ENCODE measurements around the gene SLC22A17.

DNA sequence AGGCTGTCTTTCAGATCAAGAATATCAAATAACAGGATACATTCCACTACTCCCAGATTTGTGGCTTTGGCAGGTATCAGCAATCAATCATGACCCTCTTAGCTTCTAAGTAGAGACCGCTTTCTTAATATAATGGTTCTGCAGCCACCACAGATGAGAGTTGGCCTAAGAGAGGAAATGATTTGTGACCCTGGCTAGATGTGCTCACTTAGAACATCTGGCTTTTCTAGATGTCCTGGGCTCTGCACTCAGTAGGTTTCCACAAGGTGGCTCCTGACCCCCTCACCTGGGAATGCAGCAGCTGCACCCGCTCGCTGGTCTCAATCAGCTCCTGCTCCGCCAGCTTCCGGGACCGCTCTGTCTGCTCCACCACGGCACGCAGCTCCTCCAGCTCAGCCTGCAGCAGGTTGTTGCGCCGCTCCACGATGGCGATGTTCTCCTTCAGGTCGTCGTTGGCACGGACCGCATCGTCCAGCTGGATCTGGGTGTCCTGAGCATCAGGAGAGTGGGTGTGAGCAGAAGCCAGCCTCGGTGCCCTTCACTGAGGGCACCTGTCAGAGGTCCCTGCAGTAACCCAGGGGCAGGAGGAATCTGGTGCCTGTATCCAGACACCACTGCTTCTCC lies 33.1 kb upstream of the SLC22A17 start:
- TF ChIP-seq, protein P1, sequence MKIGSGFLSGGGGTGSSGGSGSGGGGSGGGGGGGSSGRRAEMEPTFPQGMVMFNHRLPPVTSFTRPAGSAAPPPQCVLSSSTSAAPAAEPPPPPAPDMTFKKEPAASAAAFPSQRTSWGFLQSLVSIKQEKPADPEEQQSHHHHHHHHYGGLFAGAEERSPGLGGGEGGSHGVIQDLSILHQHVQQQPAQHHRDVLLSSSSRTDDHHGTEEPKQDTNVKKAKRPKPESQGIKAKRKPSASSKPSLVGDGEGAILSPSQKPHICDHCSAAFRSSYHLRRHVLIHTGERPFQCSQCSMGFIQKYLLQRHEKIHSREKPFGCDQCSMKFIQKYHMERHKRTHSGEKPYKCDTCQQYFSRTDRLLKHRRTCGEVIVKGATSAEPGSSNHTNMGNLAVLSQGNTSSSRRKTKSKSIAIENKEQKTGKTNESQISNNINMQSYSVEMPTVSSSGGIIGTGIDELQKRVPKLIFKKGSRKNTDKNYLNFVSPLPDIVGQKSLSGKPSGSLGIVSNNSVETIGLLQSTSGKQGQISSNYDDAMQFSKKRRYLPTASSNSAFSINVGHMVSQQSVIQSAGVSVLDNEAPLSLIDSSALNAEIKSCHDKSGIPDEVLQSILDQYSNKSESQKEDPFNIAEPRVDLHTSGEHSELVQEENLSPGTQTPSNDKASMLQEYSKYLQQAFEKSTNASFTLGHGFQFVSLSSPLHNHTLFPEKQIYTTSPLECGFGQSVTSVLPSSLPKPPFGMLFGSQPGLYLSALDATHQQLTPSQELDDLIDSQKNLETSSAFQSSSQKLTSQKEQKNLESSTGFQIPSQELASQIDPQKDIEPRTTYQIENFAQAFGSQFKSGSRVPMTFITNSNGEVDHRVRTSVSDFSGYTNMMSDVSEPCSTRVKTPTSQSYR (CRISPR knock-in tag; IDR thresholded peaks at IDR 0.05; ENCODE audit: borderline replicate concordance), result no peak
- TF ChIP-seq POLR2A (IDR thresholded peaks at IDR 0.05; ENCODE audit: insufficient read depth in 1 of 2, low read depth in 2 of 2, low read length in 2 of 2), result no peak
- TF ChIP-seq, protein P2, sequence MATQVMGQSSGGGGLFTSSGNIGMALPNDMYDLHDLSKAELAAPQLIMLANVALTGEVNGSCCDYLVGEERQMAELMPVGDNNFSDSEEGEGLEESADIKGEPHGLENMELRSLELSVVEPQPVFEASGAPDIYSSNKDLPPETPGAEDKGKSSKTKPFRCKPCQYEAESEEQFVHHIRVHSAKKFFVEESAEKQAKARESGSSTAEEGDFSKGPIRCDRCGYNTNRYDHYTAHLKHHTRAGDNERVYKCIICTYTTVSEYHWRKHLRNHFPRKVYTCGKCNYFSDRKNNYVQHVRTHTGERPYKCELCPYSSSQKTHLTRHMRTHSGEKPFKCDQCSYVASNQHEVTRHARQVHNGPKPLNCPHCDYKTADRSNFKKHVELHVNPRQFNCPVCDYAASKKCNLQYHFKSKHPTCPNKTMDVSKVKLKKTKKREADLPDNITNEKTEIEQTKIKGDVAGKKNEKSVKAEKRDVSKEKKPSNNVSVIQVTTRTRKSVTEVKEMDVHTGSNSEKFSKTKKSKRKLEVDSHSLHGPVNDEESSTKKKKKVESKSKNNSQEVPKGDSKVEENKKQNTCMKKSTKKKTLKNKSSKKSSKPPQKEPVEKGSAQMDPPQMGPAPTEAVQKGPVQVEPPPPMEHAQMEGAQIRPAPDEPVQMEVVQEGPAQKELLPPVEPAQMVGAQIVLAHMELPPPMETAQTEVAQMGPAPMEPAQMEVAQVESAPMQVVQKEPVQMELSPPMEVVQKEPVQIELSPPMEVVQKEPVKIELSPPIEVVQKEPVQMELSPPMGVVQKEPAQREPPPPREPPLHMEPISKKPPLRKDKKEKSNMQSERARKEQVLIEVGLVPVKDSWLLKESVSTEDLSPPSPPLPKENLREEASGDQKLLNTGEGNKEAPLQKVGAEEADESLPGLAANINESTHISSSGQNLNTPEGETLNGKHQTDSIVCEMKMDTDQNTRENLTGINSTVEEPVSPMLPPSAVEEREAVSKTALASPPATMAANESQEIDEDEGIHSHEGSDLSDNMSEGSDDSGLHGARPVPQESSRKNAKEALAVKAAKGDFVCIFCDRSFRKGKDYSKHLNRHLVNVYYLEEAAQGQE (IDR thresholded peaks at IDR 0.05; ENCODE audit: borderline replicate concordance in 1 of 2, low read depth in 1 of 2, low read length in 2 of 2), result no peak
- TF ChIP-seq ARNTL (CRISPR knock-in tag; IDR thresholded peaks at IDR 0.05), result no peak
